GM23338 (cell line): ENCODE data around the gene ZIC5. TPM values are rescaled to one million over a fixed set of nuclear protein-coding genes. Genes with fewer than 3 reads are reported as not detected.
A peak's percentile ranks its signal among the peaks of the same experiment; 100 is the strongest.

Experiments
- ATAC-seq: fragments of 200-7000 bp; cut with Tn5 transposase; 3 replicates; pipeline ENCODE4 v1.9.1; 2020
- DNase-seq: peaks from one replicate; pipeline ENCODE4 v3.0.0-alpha.2; 2015; ENCODE audit warnings: low spot score
- H2AFZ ChIP-seq: fragments of 200-600 bp; sonication (generic); 2 replicates; pipeline ENCODE4 v1.8.0; 2016; ENCODE audit warnings: antibody characterized with exemption, mild to moderate bottlenecking, moderate library complexity
- H3F3A ChIP-seq: fragments of 200-600 bp; sonication (generic); replicated peaks from 2 replicates; pipeline ENCODE4 v1.8.0; 2017; ENCODE audit warnings: antibody characterized with exemption, mixed run types, low read depth
- H3K27ac ChIP-seq: fragments of 200-600 bp; sonication (generic); 2 replicates; pipeline ENCODE4 v1.6.1; 2016; ENCODE audit warnings: low read depth
- H3K27me3 ChIP-seq: fragments of 200-600 bp; sonication (generic); 2 replicates; pipeline ENCODE4 v1.8.0; 2016; ENCODE audit warnings: mild to moderate bottlenecking, mixed run types, moderate library complexity; ENCODE audit not compliant: insufficient read depth
- H3K36me3 ChIP-seq: fragments of 200-600 bp; sonication (generic); 2 replicates; pipeline ENCODE4 v1.8.0; 2016; ENCODE audit warnings: mild to moderate bottlenecking; ENCODE audit not compliant: insufficient read depth
- H3K4me1 ChIP-seq: fragments of 200-600 bp; sonication (generic); 2 replicates; pipeline ENCODE4 v1.8.0; 2016; ENCODE audit warnings: mild to moderate bottlenecking, moderate library complexity; ENCODE audit not compliant: insufficient read depth
- H3K4me2 ChIP-seq: fragments of 200-600 bp; sonication (generic); 2 replicates; pipeline ENCODE4 v1.7.1; 2017; ENCODE audit warnings: mixed run types
- H3K4me3 ChIP-seq: fragments of 200-600 bp; sonication (generic); 2 replicates; pipeline ENCODE4 v1.6.1; 2016; ENCODE audit warnings: mixed run types
- H3K79me2 ChIP-seq: fragments of 200-600 bp; sonication (generic); replicated peaks from 2 replicates; pipeline ENCODE4 v1.8.0; 2017; ENCODE audit warnings: mild to moderate bottlenecking; ENCODE audit not compliant: insufficient read depth
- H3K9me2 ChIP-seq: fragments of 200-600 bp; sonication (generic); 2 replicates; pipeline ENCODE4 v1.8.0; 2017; ENCODE audit not compliant: insufficient read depth
- H4K20me1 ChIP-seq: fragments of 200-600 bp; sonication (generic); replicated peaks from 2 replicates; pipeline ENCODE4 v1.8.0; 2017; ENCODE audit warnings: mild to moderate bottlenecking; ENCODE audit not compliant: insufficient read depth
- H3K27ac Mint-ChIP-seq: 2 replicates; pipeline ENCODE4 v1.8.0; 2020; ENCODE audit warnings: inconsistent platforms, mild to moderate bottlenecking, moderate library complexity, mixed read lengths
- H3K27me3 Mint-ChIP-seq: 3 replicates; pipeline ENCODE4 v1.8.0; 2022; ENCODE audit warnings: low read depth, mild to moderate bottlenecking, moderate library complexity, mixed read lengths, inconsistent platforms; ENCODE audit not compliant: insufficient read depth, poor library complexity
- H3K36me3 Mint-ChIP-seq: 3 replicates; pipeline ENCODE4 v1.8.0; 2021; ENCODE audit warnings: low read depth, mild to moderate bottlenecking, inconsistent platforms, moderate library complexity, mixed read lengths
- H3K4me1 Mint-ChIP-seq: 3 replicates; pipeline ENCODE4 v1.8.0; 2020; ENCODE audit warnings: mild to moderate bottlenecking, inconsistent platforms, mixed read lengths
- H3K4me3 Mint-ChIP-seq: 3 replicates; pipeline ENCODE4 v1.8.0; 2021; ENCODE audit warnings: moderate library complexity, mild to moderate bottlenecking, inconsistent platforms, mixed read lengths
- H3K9me3 Mint-ChIP-seq: 3 replicates; pipeline ENCODE4 v1.8.0; 2020; ENCODE audit warnings: moderate library complexity, mild to moderate bottlenecking, inconsistent platforms, mixed read lengths
- EZH2phosphoT487 ChIP-seq: fragments of 200-600 bp; sonication (generic); IDR thresholded peaks from one replicate; pipeline ENCODE4 v1.8.1; 2018; ENCODE audit warnings: antibody characterized with exemption; ENCODE audit not compliant: unreplicated experiment
- POLR2AphosphoS5 ChIP-seq: IDR thresholded peaks from 2 replicates; pipeline ENCODE4 v1.6.1; 2016; ENCODE audit warnings: antibody characterized with exemption, low read depth
- ZNF331 ChIP-seq: fragments of 250-450 bp; sonication (Bioruptor Pico); IDR thresholded peaks from 2 replicates; pipeline ENCODE4 v1.5.0; 2020; ENCODE audit warnings: low read depth, mild to moderate bottlenecking, moderate library complexity
- polyA plus RNA-seq: library from polyadenylated mRNA; unstranded; fragments of >200 nt; fragmentation: Nextera tagmentation; extraction: Ambion mirVana; gene quantifications from 2 replicates; pipeline ENCODE4 v1.2.1, GENCODE V29; 2016
- total RNA-seq: library from RNA; depleted of rRNA; stranded (reverse); fragments of >200 nt; shearing (Covaris generic); gene quantifications from 2 replicates; pipeline ENCODE4 v1.2.3, GENCODE V29; 2014
- TF ChIP-seq, protein P1 (sequence below): fragments of 250-450 bp; sonication (Bioruptor Pico); IDR thresholded peaks from 2 replicates; pipeline ENCODE4 v1.5.0; 2020; ENCODE audit warnings: mild to moderate bottlenecking, moderate library complexity
- TF ChIP-seq, protein P2 (sequence below): IDR thresholded peaks from one replicate; pipeline ENCODE4 v1.6.1; 2018; ENCODE audit warnings: antibody characterized with exemption; ENCODE audit not compliant: unreplicated experiment

Gene ZIC5
- total and polyA plus RNA-seq, 2 experiments from 2014 or later = 14.1 to 28.0 TPM

- TF ChIP-seq, protein P1, sequence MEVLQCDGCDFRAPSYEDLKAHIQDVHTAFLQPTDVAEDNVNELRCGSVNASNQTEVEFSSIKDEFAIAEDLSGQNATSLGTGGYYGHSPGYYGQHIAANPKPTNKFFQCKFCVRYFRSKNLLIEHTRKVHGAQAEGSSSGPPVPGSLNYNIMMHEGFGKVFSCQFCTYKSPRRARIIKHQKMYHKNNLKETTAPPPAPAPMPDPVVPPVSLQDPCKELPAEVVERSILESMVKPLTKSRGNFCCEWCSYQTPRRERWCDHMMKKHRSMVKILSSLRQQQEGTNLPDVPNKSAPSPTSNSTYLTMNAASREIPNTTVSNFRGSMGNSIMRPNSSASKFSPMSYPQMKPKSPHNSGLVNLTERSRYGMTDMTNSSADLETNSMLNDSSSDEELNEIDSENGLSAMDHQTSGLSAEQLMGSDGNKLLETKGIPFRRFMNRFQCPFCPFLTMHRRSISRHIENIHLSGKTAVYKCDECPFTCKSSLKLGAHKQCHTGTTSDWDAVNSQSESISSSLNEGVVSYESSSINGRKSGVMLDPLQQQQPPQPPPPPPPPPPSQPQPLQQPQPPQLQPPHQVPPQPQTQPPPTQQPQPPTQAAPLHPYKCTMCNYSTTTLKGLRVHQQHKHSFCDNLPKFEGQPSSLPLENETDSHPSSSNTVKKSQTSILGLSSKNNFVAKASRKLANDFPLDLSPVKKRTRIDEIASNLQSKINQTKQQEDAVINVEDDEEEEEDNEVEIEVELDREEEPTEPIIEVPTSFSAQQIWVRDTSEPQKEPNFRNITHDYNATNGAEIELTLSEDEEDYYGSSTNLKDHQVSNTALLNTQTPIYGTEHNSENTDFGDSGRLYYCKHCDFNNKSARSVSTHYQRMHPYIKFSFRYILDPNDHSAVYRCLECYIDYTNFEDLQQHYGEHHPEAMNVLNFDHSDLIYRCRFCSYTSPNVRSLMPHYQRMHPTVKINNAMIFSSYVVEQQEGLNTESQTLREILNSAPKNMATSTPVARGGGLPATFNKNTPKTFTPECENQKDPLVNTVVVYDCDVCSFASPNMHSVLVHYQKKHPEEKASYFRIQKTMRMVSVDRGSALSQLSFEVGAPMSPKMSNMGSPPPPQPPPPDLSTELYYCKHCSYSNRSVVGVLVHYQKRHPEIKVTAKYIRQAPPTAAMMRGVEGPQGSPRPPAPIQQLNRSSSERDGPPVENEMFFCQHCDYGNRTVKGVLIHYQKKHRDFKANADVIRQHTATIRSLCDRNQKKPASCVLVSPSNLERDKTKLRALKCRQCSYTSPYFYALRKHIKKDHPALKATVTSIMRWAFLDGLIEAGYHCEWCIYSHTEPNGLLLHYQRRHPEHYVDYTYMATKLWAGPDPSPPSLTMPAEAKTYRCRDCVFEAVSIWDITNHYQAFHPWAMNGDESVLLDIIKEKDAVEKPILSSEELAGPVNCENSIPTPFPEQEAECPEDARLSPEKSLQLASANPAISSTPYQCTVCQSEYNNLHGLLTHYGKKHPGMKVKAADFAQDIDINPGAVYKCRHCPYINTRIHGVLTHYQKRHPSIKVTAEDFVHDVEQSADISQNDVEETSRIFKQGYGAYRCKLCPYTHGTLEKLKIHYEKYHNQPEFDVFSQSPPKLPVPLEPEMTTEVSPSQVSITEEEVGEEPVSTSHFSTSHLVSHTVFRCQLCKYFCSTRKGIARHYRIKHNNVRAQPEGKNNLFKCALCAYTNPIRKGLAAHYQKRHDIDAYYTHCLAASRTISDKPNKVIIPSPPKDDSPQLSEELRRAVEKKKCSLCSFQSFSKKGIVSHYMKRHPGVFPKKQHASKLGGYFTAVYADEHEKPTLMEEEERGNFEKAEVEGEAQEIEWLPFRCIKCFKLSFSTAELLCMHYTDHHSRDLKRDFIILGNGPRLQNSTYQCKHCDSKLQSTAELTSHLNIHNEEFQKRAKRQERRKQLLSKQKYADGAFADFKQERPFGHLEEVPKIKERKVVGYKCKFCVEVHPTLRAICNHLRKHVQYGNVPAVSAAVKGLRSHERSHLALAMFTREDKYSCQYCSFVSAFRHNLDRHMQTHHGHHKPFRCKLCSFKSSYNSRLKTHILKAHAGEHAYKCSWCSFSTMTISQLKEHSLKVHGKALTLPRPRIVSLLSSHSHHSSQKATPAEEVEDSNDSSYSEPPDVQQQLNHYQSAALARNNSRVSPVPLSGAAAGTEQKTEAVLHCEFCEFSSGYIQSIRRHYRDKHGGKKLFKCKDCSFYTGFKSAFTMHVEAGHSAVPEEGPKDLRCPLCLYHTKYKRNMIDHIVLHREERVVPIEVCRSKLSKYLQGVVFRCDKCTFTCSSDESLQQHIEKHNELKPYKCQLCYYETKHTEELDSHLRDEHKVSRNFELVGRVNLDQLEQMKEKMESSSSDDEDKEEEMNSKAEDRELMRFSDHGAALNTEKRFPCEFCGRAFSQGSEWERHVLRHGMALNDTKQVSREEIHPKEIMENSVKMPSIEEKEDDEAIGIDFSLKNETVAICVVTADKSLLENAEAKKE = no peak
- TF ChIP-seq ZNF331 (CRISPR knock-in tag) (no peak), EZH2phosphoT487 (no peak)
- TF ChIP-seq, protein P2, sequence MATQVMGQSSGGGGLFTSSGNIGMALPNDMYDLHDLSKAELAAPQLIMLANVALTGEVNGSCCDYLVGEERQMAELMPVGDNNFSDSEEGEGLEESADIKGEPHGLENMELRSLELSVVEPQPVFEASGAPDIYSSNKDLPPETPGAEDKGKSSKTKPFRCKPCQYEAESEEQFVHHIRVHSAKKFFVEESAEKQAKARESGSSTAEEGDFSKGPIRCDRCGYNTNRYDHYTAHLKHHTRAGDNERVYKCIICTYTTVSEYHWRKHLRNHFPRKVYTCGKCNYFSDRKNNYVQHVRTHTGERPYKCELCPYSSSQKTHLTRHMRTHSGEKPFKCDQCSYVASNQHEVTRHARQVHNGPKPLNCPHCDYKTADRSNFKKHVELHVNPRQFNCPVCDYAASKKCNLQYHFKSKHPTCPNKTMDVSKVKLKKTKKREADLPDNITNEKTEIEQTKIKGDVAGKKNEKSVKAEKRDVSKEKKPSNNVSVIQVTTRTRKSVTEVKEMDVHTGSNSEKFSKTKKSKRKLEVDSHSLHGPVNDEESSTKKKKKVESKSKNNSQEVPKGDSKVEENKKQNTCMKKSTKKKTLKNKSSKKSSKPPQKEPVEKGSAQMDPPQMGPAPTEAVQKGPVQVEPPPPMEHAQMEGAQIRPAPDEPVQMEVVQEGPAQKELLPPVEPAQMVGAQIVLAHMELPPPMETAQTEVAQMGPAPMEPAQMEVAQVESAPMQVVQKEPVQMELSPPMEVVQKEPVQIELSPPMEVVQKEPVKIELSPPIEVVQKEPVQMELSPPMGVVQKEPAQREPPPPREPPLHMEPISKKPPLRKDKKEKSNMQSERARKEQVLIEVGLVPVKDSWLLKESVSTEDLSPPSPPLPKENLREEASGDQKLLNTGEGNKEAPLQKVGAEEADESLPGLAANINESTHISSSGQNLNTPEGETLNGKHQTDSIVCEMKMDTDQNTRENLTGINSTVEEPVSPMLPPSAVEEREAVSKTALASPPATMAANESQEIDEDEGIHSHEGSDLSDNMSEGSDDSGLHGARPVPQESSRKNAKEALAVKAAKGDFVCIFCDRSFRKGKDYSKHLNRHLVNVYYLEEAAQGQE = no peak
These were observed 5.9 kb upstream of the ZIC5 start (continued) for GRCh38 chr13:99977334-99977911.

DNA sequence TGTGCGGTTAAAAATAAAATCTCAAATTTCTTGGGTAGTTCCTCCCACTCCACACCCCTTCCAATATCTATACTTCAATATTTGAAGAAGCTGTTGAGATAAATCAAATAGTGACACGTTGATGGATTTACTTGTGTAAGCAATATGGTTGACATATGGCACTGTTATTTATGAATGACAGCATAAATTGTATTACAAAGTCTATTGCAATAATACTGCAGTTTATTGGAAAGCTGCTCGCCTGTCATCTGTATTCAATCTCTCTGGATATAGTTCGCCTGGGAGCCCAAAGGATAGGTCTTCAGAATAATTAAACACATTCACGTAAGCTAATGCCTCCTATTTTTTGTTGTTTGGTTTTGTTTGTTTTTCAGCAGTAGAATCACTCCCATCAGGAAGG is 5.0 kb upstream of the ZIC5 start:
- DNase-seq (no peak), ATAC-seq (no peak)
- peaks cover 54% of the 10 kb centered on the region for H3K27me3 Mint-ChIP-seq
- no peaks in the 10 kb centered on the region for H3K9me3 Mint-ChIP-seq
- no peak overlapping the region for H3K27ac ChIP-seq
- H3K9me2 ChIP-seq = no peaks in the 10 kb centered on the region
- H3K4me2 ChIP-seq = peak overlapping the region; percentile 98
- H3K27ac Mint-ChIP-seq = no peak overlapping the region
- H3K27me3 ChIP-seq = peaks cover 63% of the 10 kb centered on the region
- H3K79me2 ChIP-seq = peaks cover 9% of the 10 kb centered on the region; the same call in 1 of the 2 replicates
- peaks cover 23% of the 10 kb centered on the region; the same call in 1 of the 2 replicates for H3F3A ChIP-seq
- no peak overlapping the region for H2AFZ ChIP-seq
- peaks cover 56% of the 10 kb centered on the region for H3K4me1 ChIP-seq
- no peaks in the 10 kb centered on the region for H3K36me3 ChIP-seq
- no peaks in the 10 kb centered on the region for H4K20me1 ChIP-seq
- no peaks in the 10 kb centered on the region; the same call in 2 of the 3 replicates for H3K36me3 Mint-ChIP-seq
- H3K4me3 Mint-ChIP-seq = peak overlapping the region; percentile 74; the same call in 1 of the 3 replicates
- no peak overlapping the region for H3K4me3 ChIP-seq
- peaks cover 64% of the 10 kb centered on the region for H3K4me1 Mint-ChIP-seq
- TF ChIP-seq POLR2AphosphoS5 = no peak
- TF ChIP-seq, protein P1 = no peak
